ENCODE results near the gene UTP3.
"Not testable (repeated sequence)": the region's sequence is repeated elsewhere in the genome, so short reads cannot be mapped to it uniquely, and the experiment has no call there.

Gene UTP3
- total RNA-seq = 6.4 to 43.0 (median 29.8) reads per million in 17 experiments

- peak; percentile 98 to 99 (median 98) for DNase-seq
Observed at GRCh38 chr4:70687821-70688794, at the start of gene UTP3. UTP3 (plus strand) TSS chr4:70688532; CDS start chr4:70688678, 146 bp downstream.

GRCh38 chr4:70640192-70640591, 48.1 kb upstream of the UTP3 start:
- no peak for DNase-seq

GRCh38 chr4:70650741-70651140, 37.6 kb upstream of the UTP3 start:
- not testable (repeated sequence) for DNase-seq

GRCh38 chr4:70651864-70652506, 36.3 kb upstream of the UTP3 start:
- peak; percentile 4 to 65 (median 33) for DNase-seq

GRCh38 chr4:70654605-70655011, 33.7 kb upstream of the UTP3 start:
- no peak for DNase-seq

GRCh38 chr4:70657326-70657725, 31.0 kb upstream of the UTP3 start:
- DNase-seq = no peak

- no peak for DNase-seq
Observed at GRCh38 chr4:70658418-70658817, 29.9 kb upstream of the UTP3 start.

- DNase-seq = peak in 2 of 4 experiments; percentile 6 to 10
Observed at GRCh38 chr4:70660106-70660505, 28.2 kb upstream of the UTP3 start.

- DNase-seq = not testable (repeated sequence)
Observed at GRCh38 chr4:70661309-70661922, 26.9 kb upstream of the UTP3 start.

GRCh38 chr4:70666369-70666768, 22.0 kb upstream of the UTP3 start, which contains the start of gene JCHAIN:
JCHAIN (minus strand) TSS chr4:70666508; CDS start chr4:70666490, 18 bp downstream.
- no peak for DNase-seq

- no peak for DNase-seq
Observed at GRCh38 chr4:70667740-70668535, 20.4 kb upstream of the UTP3 start.

GRCh38 chr4:70670332-70671014, 17.9 kb upstream of the UTP3 start:
- no peak for DNase-seq

- DNase-seq = peak in 1 of 4 experiments; percentile 5
Observed at GRCh38 chr4:70671091-70671490, 17.2 kb upstream of the UTP3 start.

GRCh38 chr4:70674191-70674590, 14.1 kb upstream of the UTP3 start:
- DNase-seq = no peak

- no peak for DNase-seq
Observed at GRCh38 chr4:70674731-70675130, 13.6 kb upstream of the UTP3 start.

GRCh38 chr4:70676554-70677090, 11.7 kb upstream of the UTP3 start:
- no peak for DNase-seq

- DNase-seq = no peak
Observed at GRCh38 chr4:70678383-70678999, 9.8 kb upstream of the UTP3 start.

GRCh38 chr4:70680934-70681333, 7.4 kb upstream of the UTP3 start:
- no peak for DNase-seq

- no peak for DNase-seq
Observed at GRCh38 chr4:70681704-70682103, 6.6 kb upstream of the UTP3 start.

GRCh38 chr4:70682142-70682541, 6.2 kb upstream of the UTP3 start:
- not testable (repeated sequence) for DNase-seq

GRCh38 chr4:70687392-70687791, 940 bp upstream of the UTP3 start:
- DNase-seq = peak; percentile 9 to 51 (median 40)

All from suppressor macrophage (primary cell).